HepG2 (cell line): ENCODE data around the gene MAP3K4. TPM values are rescaled to one million over a fixed set of nuclear protein-coding genes. Genes with fewer than 3 reads are reported as not detected.

ENCODE experiments used
- CEBPG ChIP-seq: IDR thresholded peaks from 2 replicates; pipeline ENCODE4 v1.6.1; 2016
- E2F2 ChIP-seq: sonication (generic); formaldehyde crosslinking; IDR thresholded peaks from 2 replicates; pipeline ENCODE4 v1.4.0; 2020; ENCODE audit warnings: missing genetic modification reagents, borderline replicate concordance
- EEA1 ChIP-seq: sonication (generic); formaldehyde crosslinking; IDR thresholded peaks from 2 replicates; pipeline ENCODE4 v1.5.1; 2020; ENCODE audit warnings: mild to moderate bottlenecking, missing genetic modification reagents, borderline replicate concordance
- HOXA7 ChIP-seq: sonication (generic); formaldehyde crosslinking; IDR thresholded peaks from 2 replicates; pipeline ENCODE4 v1.8.1; 2022; ENCODE audit warnings: mild to moderate bottlenecking, missing genetic modification reagents, moderate library complexity
- MAZ ChIP-seq, 2 experiments: sonication (generic) in 1 of 2; formaldehyde crosslinking in 1 of 2; IDR thresholded peaks; 2 replicates each; pipeline versions ENCODE4 v1.5.0 to v1.6.1; 2012 to 2020; ENCODE audit warnings: low read depth in 2 of 2, mild to moderate bottlenecking in 2 of 2, borderline replicate concordance in 1 of 2, improper control_type of control experiment in 1 of 2, low read length in 1 of 2, missing genetic modification reagents in 1 of 2, moderate library complexity in 1 of 2
- NCOA2 ChIP-seq: sonication (generic); formaldehyde crosslinking; IDR thresholded peaks from 2 replicates; pipeline ENCODE4 v1.8.0; 2022; ENCODE audit warnings: inconsistent platforms
- POLR2AphosphoS5 ChIP-seq: IDR thresholded peaks from 2 replicates; pipeline ENCODE4 v1.6.1; 2012; ENCODE audit warnings: low read depth, low read length
- PRDM15 ChIP-seq: sonication (generic); formaldehyde crosslinking; IDR thresholded peaks from 2 replicates; pipeline ENCODE4 v1.4.0; 2020; ENCODE audit warnings: missing genetic modification reagents
- SKIL ChIP-seq: sonication (generic); formaldehyde crosslinking; IDR thresholded peaks from 2 replicates; pipeline ENCODE4 v1.8.0; 2022; ENCODE audit warnings: missing genetic modification reagents, mild to moderate bottlenecking, moderate library complexity, borderline replicate concordance
- SNAPC4 ChIP-seq: sonication (generic); formaldehyde crosslinking; IDR thresholded peaks from 2 replicates; pipeline ENCODE4 v1.4.0; 2020; ENCODE audit warnings: mild to moderate bottlenecking, missing genetic modification reagents
- SNRNP70 ChIP-seq: fragments of 200-400 bp; formaldehyde crosslinking; IDR thresholded peaks from 2 replicates; pipeline ENCODE4 v1.6.1; 2017; ENCODE audit warnings: mild to moderate bottlenecking, low read depth, low read length, moderate library complexity
- SRSF4 ChIP-seq: fragments of 200-400 bp; formaldehyde crosslinking; IDR thresholded peaks from one replicate; pipeline ENCODE4 v1.6.1; 2018; ENCODE audit warnings: mild to moderate bottlenecking, low read depth, low read length, moderate library complexity; ENCODE audit not compliant: poor library complexity, severe bottlenecking
- XRCC5 ChIP-seq: fragments of 200-400 bp; formaldehyde crosslinking; optimal IDR thresholded peaks from 2 replicates; pipeline ENCODE3; 2017; ENCODE audit warnings: mild to moderate bottlenecking, low read length
- ZFY ChIP-seq: sonication (generic); formaldehyde crosslinking; IDR thresholded peaks from 2 replicates; pipeline ENCODE4 v1.4.0; 2020; ENCODE audit warnings: missing genetic modification reagents
- ZNF354B ChIP-seq: sonication (generic); formaldehyde crosslinking; IDR thresholded peaks from 2 replicates; pipeline ENCODE4 v1.8.0; 2022; ENCODE audit warnings: mild to moderate bottlenecking, missing genetic modification reagents
- polyA plus RNA-seq, 8 experiments: library from polyadenylated mRNA; depleted of rRNA in 3 of 8; stranded (reverse) in 7 of 8; unstranded in 1 of 8; fragments of >200 nt; fragmentation: Illumina TruSeq in 4 of 8; extraction: Trizol in 4 of 8; gene quantifications; 2 replicates each; pipeline versions ENCODE4 v1.2.1 to v1.2.3, GENCODE V29; 2011 to 2016; ENCODE audit warnings: low read depth in 4 of 8, missing spikeins in 1 of 8, mixed read lengths in 1 of 8; ENCODE audit not compliant: insufficient read depth in 1 of 8
- total RNA-seq, 5 experiments: library from RNA; depleted of rRNA; stranded (reverse); fragments of >200 nt; fragmentation: Illumina TruSeq; extraction: Trizol; gene quantifications; 2 replicates each; pipeline ENCODE4 v1.2.3, GENCODE V29; 2016; ENCODE audit warnings: low read depth in 1 of 5

Gene MAP3K4
- total and polyA plus RNA-seq, 2 of the 13 experiments (the other 11 are each of a cell fraction or from before 2014, with no cell fraction given), result 12.9 to 33.6 TPM

- TF ChIP-seq E2F2 (CRISPR knock-in tag) (0 out of 2 replicates have a peak, but pooled peaks have one; percentile 32), SRSF4 (no peak), SNRNP70 (no peak), MAZ (IDR thresholded peaks at IDR 0.05; ENCODE audit: borderline replicate concordance, low read depth, low read length) (no peak), MAZ (CRISPR knock-in tag; IDR thresholded peaks at IDR 0.05; ENCODE audit: low read depth) (no peak), NCOA2 (CRISPR knock-in tag) (no peak), ZNF354B (CRISPR knock-in tag) (no peak), SKIL (no peak), XRCC5 (peak; percentile 41), ZFY (CRISPR knock-in tag) (no peak; the same call in none of the 2 replicates), PRDM15 (CRISPR knock-in tag) (no peak), SNAPC4 (CRISPR knock-in tag) (peak; percentile 92; the same call in 1 of the 2 replicates), POLR2AphosphoS5 (no peak), CEBPG (no peak), HOXA7 (peak; percentile 42; the same call in 1 of the 2 replicates), EEA1 (CRISPR knock-in tag) (no peak)
Observed at GRCh38 chr6:160992061-160992979, 751 bp downstream of the MAP3K4 start (continued).
